HG03097 (cell line): ENCODE data around the gene ISG15.
"Not testable (repeated sequence)": the region's sequence is repeated elsewhere in the genome, so short reads cannot be mapped to it uniquely, and the experiment has no call there.

Experiments used
- ATAC-seq: cut with Tn5 transposase; IDR thresholded peaks from one replicate; pipeline ENCODE4 v1.9.1; 2021; ENCODE audit not compliant: unreplicated experiment, low FRiP score

ISG15 gene

DNA sequence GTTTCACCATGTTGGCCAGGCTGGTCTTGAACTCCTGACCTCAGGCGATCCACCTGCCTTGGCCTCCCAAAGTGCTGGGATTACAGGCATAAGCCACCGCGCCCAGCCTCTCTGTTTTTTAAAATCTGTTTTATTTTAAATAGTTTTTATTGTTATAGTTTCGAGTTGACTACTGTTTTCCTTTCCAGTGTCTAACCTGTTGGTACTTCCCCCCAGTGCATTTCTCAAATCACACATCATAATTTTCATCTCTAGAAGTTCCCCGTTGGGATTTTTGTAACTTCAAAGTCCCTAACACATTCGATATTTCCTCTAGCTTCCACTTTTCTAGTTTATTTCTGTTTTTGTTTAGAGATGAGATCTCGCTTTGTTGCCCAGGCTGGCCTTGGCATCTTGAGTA is 20.9 kb upstream of the ISG15 start:
- no peak for ATAC-seq

DNA sequence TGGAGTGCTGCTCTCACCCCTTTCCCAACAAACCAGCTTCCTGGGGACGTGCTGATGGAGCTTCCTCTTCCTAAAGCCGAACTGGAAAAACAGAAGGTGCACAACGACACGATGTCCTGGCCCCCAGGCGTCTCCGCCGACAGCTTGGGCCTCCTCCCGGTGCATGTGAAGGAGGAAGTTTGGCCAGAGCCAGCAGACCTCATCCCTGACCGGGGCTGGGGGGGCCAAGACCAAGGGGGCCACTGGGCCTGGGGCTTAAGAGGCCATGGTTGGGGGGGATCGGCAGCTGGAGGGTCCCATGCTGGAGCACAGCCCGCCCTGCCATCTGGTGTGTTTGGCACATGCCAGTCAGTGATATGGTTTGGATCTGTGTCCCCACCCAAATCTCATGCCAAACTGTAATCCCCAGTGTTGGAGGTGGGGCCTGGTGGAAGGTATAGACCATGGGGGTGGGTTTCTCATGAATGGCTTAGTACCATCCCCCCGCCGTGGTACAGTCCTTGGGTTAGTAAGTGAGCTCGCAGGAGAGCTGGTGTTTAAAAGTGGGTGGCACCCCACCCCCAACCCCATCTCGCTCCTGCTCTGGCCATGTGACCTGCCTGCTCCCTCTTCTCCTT is 19.8 kb upstream of the ISG15 start:
- no peak for ATAC-seq

- ATAC-seq, result not testable (repeated sequence)
Observed at GRCh38 chr1:994546-994945, 18.8 kb upstream of the ISG15 start.

GRCh38 chr1:995665-996633 is 17.3 kb upstream of the ISG15 start:
- no peak for ATAC-seq

- no peak for ATAC-seq
Observed at GRCh38 chr1:996851-997712, 16.2 kb upstream of the ISG15 start.

DNA sequence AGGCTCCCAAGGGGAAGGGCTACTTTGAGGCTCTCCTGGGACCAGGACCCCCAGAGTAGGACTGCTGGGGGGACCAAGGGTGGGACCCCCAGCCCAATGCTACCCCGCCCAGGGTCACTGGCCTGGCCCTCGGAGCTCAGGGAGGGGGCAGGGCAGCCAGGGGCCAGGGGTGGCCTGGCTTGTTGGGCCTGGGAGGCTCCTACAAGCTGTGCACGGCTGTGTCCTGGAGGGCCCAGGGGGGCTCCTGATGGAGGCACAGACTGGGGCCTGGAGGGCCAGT is 15.6 kb upstream of the ISG15 start:
- no peak for ATAC-seq

DNA sequence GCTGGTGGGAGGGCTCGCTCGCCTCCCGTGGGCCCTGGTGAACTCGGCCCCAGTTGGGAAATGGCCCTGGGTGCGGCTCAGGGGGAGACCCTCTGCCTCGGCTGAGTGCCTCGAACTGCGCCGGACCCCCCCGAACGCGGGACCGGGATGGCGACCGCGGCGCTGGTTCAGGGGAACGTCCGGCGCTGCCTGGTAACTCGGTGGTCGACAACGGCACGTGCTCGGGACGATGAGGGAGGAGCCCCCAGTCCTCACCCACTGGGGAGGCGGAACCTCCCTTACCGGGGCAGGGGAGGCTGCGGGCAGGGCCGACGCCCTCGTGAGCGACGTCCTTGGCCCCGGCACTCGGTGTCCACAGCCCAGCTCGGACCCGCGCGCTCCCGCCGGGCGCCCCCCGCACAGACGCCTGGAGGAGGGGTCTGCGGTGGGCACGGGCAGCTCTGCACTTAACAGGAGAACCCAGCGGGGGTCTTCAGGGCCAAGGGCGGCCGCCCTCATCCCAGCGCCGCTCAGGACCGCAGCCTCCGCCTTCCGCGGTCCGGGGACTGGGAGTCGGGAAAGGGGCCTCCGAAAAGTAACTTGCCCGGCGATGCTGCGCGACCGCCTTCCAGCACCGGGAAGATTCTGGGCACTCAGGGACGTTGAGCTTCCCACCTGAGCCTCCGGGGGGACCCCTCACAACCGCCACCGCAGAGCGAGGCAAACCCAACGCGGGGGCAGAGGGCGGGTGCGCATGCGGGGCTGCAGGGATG is 15.1 kb upstream of the ISG15 start:
- ATAC-seq, result no peak

- no peak for ATAC-seq
Observed at GRCh38 chr1:998745-998994, 14.6 kb upstream of the ISG15 start.

DNA sequence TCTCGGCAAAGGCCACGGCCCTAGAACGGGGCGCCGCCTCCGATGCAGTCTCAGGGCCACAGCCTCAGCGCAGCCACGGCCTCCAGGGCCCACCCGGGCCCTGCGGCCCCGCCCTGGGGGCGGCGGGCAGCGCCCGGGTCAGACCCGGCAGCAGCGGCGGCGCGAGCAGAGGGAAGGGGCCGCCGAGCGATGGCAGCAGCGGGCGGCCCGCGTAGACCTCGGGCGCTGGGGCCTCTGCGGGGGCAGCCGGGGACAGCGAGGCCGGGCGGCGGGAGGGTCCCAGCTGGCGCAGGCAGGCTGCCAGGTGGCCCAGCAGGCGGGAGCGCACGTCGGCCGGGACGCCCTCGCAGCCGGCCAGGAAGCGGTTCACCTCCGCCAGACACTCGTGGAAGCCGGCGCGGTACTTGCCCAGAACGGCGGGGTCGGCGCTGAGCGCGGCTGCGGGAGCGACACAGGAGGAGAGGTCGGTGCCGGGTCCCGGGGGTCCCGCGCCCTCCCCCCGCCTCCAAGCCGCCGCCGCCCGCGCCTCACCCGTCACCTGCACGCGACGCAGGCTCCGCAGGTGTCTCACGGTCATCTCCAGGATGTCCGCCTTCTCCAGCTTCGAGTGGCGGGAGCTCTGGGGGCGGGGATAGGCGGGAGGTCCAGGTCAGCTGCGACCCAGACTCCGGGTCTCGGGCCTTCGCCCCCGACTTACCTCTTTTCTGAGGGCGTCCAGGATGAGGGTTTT is 14.1 kb upstream of the ISG15 start:
- ATAC-seq, result no peak

- ATAC-seq, result no peak
Observed at GRCh38 chr1:999725-1000356, 13.5 kb upstream of the ISG15 start, which contains the start of gene HES4. Gene HES4 (minus strand): TSS chr1:1000097. CDS start chr1:999973, 124 bp downstream.

DNA sequence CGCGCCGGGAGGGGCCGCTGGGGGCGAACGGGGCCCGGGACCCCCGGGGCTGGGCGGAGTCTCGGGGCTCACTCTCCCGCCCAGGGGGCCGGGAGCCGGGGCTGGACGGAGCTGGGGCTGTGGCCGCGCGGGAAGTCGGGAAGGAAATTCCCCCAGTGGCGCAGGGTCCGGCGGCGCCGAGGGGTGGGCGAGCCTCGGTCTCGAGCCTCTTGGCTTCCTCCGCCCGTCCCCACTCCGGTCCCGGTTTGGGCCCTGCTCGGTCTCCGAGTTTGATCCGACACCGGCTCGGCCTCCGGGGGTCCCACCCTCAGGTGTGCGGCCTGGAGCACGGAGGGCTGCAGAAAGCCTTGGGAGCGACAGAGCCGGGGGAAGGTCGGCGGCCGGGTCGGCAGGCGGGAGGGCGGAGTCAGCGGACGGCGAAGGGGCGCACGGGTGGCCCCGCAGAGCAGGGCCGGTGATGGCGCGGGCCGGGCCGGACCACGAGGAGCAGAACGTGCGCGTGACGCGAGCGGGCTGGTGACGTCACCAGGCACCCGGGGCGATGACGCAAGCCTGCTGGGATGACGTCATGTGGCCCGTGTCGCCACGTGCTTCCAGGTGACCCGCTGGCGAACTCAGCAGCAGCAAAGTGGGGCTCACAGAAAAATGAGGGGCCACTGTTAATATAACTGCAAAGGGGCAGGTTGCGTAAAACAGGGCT is 12.8 kb upstream of the ISG15 start:
- no peak for ATAC-seq

GRCh38 chr1:1001057-1001783 is 12.1 kb upstream of the ISG15 start:
- ATAC-seq, result no peak

DNA sequence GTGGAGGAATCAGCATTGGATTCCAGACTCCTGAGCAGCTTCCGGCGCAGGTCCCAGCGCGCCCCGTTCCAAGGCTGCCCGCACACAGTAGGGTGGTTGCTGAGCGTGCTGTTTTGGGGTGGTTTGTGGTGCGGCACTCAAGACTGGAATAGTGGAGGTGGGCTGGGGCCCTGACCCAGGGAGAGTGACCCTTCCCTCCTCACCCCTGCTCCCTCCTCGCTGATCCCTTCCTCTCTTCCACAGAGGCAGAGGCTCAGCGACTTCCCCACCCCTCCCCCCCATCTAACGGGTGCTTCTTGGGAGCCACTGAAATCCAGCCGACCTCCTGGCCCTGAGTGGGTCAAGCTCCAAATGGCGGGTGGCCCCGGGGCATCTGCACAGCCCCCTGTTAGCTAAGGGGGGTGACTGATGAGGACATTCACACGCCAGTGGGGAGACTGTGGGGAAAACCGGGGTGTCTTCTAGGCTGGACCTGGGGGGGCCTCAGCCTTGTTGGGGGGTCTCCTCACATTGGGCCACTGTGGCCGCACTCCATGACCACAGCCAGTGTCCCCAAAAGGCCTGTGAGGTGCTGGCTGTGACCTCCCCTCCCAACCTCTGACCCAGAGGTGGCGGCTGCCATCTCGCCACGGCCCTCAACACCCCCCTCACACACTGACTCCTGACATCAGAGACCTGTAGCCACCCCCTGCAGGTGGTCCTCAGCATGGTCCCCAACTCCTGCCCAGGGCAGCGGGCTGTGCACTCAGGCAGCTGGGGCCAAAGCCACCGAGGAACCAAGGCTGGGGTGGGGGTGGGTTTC is 9.5 kb upstream of the ISG15 start:
- no peak for ATAC-seq

DNA sequence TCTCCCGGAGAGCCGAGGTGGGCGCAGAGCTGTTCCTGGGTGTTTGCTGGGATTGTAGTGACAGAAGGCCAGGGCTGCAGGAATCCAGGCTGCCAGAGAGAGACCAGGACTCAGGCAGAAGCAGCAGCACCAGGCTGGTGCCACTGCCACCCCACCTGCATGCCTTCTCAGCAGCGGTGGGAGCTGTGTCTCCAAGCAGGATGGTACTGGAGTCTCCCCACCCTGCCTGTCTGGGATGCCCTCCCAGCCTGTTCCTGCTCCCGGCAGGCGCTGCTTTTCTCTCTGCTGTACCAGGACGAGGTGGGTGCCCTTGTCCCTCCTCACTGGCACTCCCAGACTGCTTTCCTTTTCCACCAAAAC is 8.9 kb upstream of the ISG15 start:
- no peak for ATAC-seq

DNA sequence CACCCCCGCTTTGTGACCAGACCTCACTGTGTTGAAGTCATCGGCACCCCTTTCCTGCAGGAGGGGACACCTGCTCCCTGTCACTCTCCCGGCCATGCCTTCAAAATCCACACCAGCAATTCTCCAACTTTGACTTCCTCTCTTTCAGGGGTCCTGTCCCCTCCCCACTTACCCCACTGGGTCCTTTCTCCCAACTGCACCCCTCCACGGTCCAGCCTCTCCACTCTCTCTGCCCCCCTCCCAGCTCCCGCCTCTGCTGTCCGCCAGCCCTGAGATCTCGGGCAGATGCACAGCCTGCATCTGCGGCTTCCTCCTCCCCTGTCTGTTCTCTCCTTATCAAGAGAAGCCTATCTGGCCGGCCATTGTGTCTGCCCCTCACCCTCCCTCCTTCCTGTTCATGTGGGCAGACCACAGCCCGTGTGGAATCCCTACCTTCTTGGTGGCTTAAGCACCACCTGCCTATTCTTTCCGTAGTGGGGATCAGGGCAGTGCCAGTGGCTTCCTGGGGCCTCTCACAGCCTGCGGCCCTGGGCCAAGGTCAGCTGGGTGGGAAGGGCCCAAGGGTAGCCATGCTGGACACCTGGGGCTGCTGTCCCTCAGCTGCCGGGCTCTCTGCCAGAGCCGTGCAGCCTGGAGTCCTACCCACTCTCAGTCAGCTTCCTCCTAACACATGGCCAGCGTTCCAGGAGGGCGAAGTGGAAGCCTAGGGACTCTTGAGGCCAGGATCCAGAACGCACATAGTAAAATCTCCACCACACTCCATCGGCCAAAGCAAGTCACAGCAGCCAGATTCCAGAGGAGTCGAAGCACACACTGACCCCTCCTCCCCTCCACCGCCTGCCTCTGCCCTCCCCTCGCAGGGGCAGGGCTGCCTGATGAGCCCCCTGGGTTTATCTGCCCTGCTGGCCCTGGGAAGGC is 8.3 kb upstream of the ISG15 start:
- no peak for ATAC-seq

- no peak for ATAC-seq
Observed at GRCh38 chr1:1005774-1006304, 7.5 kb upstream of the ISG15 start.
